Measurements from ENCODE around the gene NXPH4.

The NXPH4 gene

GRCh38 chr12:57243521-57244311, 27.1 kb downstream of the NXPH4 start:
- peak; percentile 89 for DNase-seq (ENCODE audit: low spot score)

GRCh38 chr12:57244312-57244696, 27.7 kb downstream of the NXPH4 start:
- DNase-seq (ENCODE audit: low spot score) = no peak

GRCh38 chr12:57247041-57247440, 30.4 kb downstream of the NXPH4 start:
- DNase-seq (ENCODE audit: low spot score) = no peak

- DNase-seq (ENCODE audit: low spot score) = no peak
These were observed 32.5 kb downstream of the NXPH4 start for GRCh38 chr12:57248934-57249742.

DNA sequence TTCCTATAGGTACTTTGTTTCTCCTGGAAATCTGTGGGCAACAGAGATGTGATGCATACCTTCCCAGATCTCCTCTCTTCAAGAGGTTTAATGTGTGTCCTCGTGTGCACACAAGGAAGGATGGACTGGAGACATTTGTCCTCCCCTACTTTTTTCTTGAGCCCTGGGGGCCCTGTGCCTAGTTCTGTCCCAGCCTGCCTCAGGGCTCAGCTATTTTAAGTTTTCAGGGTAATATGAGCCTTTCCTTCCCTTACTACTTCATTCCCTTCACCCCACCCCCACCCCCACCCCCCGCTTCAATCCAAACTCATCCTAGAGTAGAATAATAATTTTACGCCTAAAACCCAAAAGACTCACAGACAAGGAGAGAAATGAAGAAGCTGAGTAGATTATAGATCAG, 33.9 kb downstream of the NXPH4 start:
- no peak for DNase-seq (ENCODE audit: low spot score)

GRCh38 chr12:57250956-57251355, 34.4 kb downstream of the NXPH4 start, which contains the start of gene STAC3:
Gene STAC3 (minus strand): TSS chr12:57251187. CDS start chr12:57249636, 1,551 bp downstream.
- no peak for DNase-seq (ENCODE audit: low spot score)

GRCh38 chr12:57254506-57255280, 38.1 kb downstream of the NXPH4 start:
- no peak for DNase-seq (ENCODE audit: low spot score)

GRCh38 chr12:57255916-57256315, 39.3 kb downstream of the NXPH4 start:
- DNase-seq (ENCODE audit: low spot score) = no peak

- no peak for DNase-seq (ENCODE audit: low spot score)
These were observed 42.7 kb downstream of the NXPH4 start for GRCh38 chr12:57258977-57259970.

GRCh38 chr12:57260366-57260765, 43.8 kb downstream of the NXPH4 start:
- no peak for DNase-seq (ENCODE audit: low spot score)

GRCh38 chr12:57261428-57261865, 44.9 kb downstream of the NXPH4 start:
- DNase-seq (ENCODE audit: low spot score) = no peak

DNA sequence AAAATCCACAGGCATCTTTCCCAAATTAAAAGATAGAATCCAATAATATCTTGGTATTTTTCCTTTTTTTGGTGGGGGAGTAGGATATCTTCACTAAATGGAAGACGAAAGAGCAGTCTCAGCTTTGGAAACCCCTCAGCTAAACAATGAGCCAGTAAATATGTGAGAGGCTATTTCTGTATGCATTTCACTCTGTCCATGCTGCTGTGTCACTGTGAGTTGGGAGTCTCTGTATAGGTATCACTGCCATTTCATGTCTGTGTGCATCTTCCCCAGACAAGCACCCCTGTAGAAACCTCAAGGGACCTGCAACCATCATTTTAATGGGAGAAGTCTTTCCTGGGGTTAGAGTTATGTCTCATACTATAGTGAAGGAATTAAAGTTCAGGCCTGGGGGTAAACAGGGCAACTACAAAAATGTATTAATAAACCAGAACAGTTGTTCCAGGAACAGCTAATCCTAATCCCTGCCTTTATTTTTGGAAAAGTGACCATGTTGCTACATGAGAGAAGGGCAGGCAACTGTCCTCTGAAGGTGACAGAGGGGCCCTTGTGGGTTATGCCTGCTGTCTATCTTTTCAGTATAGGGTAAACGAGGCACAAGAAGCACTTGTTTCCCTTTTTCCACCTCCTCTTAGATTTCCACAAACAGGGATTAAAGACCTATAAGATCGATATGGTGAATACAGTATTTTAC, 45.7 kb downstream of the NXPH4 start:
- no peak for DNase-seq (ENCODE audit: low spot score)

DNA sequence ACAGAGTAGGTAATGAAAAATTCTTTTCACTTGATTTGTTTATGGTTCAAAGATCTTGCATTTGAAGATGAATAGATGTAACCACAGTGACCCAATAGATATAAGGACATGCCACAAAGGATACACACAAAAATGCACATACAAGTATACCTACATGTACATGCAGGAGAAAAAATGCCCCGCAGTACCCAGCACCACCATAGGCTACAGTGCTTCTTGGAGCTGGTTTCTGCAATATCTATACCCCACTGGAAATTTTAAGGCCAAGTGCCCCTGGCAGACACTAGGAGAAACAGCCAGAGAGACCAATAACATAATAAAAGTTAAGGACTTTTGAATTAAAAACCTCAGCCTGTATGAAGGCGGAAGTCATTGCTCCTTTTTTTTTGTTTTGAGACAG, 46.5 kb downstream of the NXPH4 start:
- no peak for DNase-seq (ENCODE audit: low spot score)

DNA sequence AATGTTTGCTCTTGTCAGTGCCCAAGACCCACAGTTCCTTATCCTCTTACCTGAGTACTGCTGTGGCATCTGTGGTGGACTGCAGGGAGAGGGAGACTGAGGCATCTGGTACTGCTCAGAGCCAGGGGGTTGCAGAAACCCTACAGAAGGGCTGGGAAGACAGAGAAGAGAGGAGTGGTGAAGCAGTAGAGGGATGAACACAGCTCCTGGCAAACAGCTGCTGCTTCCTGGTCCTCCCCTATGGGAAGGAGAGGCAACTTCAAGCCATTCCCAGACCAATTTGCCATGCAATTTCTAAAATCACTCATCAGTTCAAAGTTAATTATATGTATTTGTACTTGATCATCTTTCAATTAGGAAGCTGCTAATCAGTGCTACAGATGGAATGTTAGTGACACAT, 50.1 kb downstream of the NXPH4 start:
- no peak for DNase-seq (ENCODE audit: low spot score)

GRCh38 chr12:57268264-57268663, 51.7 kb downstream of the NXPH4 start:
- no peak for DNase-seq (ENCODE audit: low spot score)

DNA sequence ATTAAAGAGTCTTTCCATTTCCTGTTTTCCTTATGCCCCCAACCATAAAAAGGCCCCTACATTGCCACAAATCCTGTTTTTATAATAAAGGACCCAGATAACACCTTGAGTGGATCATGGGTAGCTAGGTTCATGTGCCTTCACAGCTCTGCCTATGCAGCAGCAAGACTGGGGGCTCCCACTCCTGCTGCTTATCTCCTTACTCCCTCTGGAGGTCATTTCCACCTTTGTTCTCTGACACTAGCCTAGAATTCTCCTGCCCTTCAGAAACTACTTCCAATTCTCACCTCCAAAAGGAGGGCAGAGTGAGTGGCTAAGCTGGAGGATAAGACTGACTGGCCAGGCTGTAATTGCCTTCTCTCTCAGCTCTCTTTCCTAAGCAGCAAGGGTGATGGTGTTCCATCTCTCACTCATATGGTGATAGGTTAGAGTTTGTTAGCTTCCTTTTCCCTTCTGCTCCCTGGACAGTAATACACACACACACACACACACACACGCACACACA, 54.4 kb downstream of the NXPH4 start:
- peak; percentile 39 for DNase-seq (ENCODE audit: low spot score)

- DNase-seq (ENCODE audit: low spot score) = no peak
These were observed 56.0 kb downstream of the NXPH4 start for GRCh38 chr12:57272337-57273151.

DNA sequence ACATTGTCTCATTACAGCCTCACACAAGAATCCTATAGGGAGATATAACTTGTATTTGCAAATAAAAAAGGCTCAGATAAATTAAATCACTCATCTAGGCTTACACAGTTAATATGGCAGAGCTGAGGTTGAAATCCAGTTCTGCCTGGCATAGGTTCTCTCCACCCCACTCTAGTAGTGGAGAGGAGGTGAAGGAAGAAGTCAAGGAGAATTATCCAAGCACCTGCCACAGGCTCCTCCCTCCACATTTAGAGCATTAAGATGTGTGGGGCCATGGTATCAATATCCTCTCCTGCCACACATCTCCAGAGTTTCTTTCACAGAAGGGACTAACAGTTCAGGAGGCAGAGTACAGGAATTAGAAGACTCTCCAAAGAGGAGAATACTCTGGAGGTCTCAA, 56.9 kb downstream of the NXPH4 start:
- no peak for DNase-seq (ENCODE audit: low spot score)

Measured in D341Med (cell line).